ENCODE measurements around the gene FIBP. TPM values are rescaled to one million over a fixed set of nuclear protein-coding genes. Genes with fewer than 3 reads are reported as not detected.
"Not testable (repeated sequence)": the region's sequence is repeated elsewhere in the genome, so short reads cannot be mapped to it uniquely, and the experiment has no call there.

The FIBP gene
- total RNA-seq, 1 experiment from 2014 or later, result 89.6 TPM

- no peak for DNase-seq (ENCODE audit: extremely low read depth, low read depth)
Observed at GRCh38 chr11:65849771-65850216, 38.5 kb downstream of the FIBP start.

GRCh38 chr11:65849366-65849765, 38.9 kb downstream of the FIBP start:
- DNase-seq (ENCODE audit: extremely low read depth, low read depth), result no peak

DNA sequence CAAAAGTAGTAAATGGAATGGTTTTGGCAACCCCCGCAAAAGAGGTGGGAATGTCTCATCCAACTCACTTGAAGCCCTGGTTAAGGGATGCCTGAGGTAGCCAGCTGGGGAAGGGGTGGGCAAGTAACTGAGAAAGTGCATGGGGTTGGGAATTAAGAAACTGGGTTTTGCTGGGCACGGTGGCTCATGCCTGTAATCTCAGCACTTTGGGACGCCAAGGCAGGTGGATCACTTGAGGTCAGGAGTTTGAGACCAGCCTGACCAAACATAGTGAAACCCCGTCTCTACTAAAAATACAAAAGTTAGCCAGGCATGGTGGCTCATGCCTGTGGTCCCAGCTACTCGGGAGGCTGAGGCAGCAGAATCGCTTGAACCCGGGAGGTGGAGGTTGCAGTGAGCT, 39.6 kb downstream of the FIBP start:
- not testable (repeated sequence) for DNase-seq (ENCODE audit: extremely low read depth, low read depth)

DNA sequence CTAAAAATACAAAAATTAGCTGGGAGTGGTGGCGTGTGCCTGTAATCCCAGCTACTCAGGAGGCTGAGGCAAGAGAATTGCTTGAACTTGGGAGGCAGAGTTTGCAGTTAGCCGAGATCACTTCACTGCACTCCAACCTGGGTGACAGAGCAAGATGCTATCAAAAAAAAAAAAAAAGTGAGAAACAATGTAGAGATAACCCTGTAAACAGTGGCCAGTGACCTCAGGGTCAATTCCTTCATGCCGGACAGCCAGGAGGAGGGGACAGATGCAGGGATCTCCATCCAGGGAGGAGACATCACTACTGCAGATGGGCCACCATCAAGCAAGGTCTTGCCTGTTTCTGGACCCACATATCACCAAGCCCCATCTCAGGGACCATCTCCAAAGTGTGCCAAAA, 40.5 kb downstream of the FIBP start:
- no peak for DNase-seq (ENCODE audit: extremely low read depth, low read depth)

GRCh38 chr11:65844231-65844872, 43.9 kb downstream of the FIBP start:
- no peak for DNase-seq (ENCODE audit: extremely low read depth, low read depth)

GRCh38 chr11:65843811-65844210, 44.5 kb downstream of the FIBP start:
- DNase-seq (ENCODE audit: extremely low read depth, low read depth), result no peak

DNA sequence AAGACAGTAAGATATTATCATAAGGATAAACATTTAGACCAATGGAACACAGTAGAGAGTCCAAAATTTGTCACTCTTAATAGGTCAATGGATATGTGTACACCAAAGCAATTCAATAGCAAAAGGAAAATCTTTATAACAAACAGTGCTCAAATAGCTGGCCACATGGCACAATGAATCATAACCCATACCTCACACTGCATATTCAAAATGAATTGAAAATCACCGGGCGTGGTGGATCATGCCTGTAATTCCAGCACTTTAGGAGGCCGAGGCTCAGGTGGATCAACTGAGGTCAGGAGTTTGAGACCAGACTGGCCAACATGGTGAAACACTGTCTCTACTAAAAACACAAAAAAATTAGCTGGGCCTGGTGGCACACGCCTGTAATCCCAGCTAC, 46.1 kb downstream of the FIBP start:
- no peak for DNase-seq (ENCODE audit: extremely low read depth, low read depth)

DNA sequence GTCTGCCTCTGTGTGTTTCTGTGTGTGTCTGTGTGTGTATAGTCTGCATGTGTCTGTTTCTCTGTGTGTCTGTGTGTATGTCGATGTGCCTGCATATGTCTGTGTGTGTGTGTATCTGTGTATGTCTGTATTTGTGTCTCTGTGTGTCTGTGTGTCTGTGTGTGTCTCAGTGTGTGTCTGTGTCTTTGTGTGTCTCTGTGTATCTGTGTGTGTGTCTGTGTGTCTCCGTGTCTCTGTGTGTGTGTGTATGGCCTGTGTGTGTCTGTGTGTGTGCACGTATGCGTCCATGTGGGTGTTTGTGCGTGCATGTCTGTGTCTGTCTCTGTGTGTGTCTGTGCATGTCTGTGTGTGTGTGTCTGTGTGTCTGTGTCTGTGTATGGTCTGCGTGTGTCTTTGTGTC, 54.1 kb downstream of the FIBP start:
- DNase-seq (ENCODE audit: extremely low read depth, low read depth), result no peak

Other genes starting within 250 kb of the FIBP start
- 31.5 and 34.7 TPM in 2 replicates for gene RELA, start 225.6 kb downstream of the FIBP start, total RNA-seq (2014; rRNA removed; shearing (Covaris generic))
- gene KAT5, start 176.2 kb downstream of the FIBP start, total RNA-seq (2014; rRNA removed; shearing (Covaris generic)), result 32.7 and 35.9 TPM in 2 replicates
- 13.9 and 15.4 TPM in 2 replicates for gene RNASEH2C, start 167.7 kb downstream of the FIBP start, total RNA-seq (2014; rRNA removed; shearing (Covaris generic))
- gene AP5B1, start 107.5 kb downstream of the FIBP start, total RNA-seq (2014; rRNA removed; shearing (Covaris generic)), result 7.6 and 8.3 TPM in 2 replicates
- not detected in 2 replicates for gene OVOL1, start 101.4 kb downstream of the FIBP start, total RNA-seq (2014; rRNA removed; shearing (Covaris generic))
- 0.05 TPM in 1 of 2 replicates, not detected in the other for gene SNX32, start 54.5 kb downstream of the FIBP start, total RNA-seq (2014; rRNA removed; shearing (Covaris generic))
- 362 and 364 TPM in 2 replicates for gene CFL1, start 30.3 kb downstream of the FIBP start, total RNA-seq (2014; rRNA removed; shearing (Covaris generic))
- gene MUS81, start 28.0 kb downstream of the FIBP start, total RNA-seq (2014; rRNA removed; shearing (Covaris generic)), result 36.8 and 39.1 TPM in 2 replicates
- 1.0 and 2.8 TPM in 2 replicates for gene EFEMP2, start 15.7 kb downstream of the FIBP start, total RNA-seq (2014; rRNA removed; shearing (Covaris generic))
- gene CTSW, start 8.6 kb downstream of the FIBP start, total RNA-seq (2014; rRNA removed; shearing (Covaris generic)), result not detected in 2 replicates
- 27.3 and 27.5 TPM in 2 replicates for gene CCDC85B, start 2.2 kb upstream of the FIBP start, total RNA-seq (2014; rRNA removed; shearing (Covaris generic))
- 56.1 and 58.4 TPM in 2 replicates for gene FOSL1, start 11.9 kb upstream of the FIBP start, total RNA-seq (2014; rRNA removed; shearing (Covaris generic))
- gene C11orf68, start 30.6 kb upstream of the FIBP start, total RNA-seq (2014; rRNA removed; shearing (Covaris generic)), result 7.4 and 9.6 TPM in 2 replicates
- gene DRAP1, start 31.0 kb upstream of the FIBP start, total RNA-seq (2014; rRNA removed; shearing (Covaris generic)), result 57.2 and 62.4 TPM in 2 replicates
- gene TSGA10IP, start 57.0 kb upstream of the FIBP start, total RNA-seq (2014; rRNA removed; shearing (Covaris generic)), result not detected in 2 replicates
- 24.7 and 28.4 TPM in 2 replicates for gene SART1, start 73.3 kb upstream of the FIBP start, total RNA-seq (2014; rRNA removed; shearing (Covaris generic))
- 23.0 TPM in 2 replicates for gene EIF1AD, start 113.7 kb upstream of the FIBP start, total RNA-seq (2014; rRNA removed; shearing (Covaris generic))
- gene BANF1, start 114.0 kb upstream of the FIBP start, total RNA-seq (2014; rRNA removed; shearing (Covaris generic)), result 53.6 and 64.3 TPM in 2 replicates
- gene CST6, start 123.5 kb upstream of the FIBP start, total RNA-seq (2014; rRNA removed; shearing (Covaris generic)), result not detected in 2 replicates
- not detected in 2 replicates for gene CATSPER1, start 138.0 kb upstream of the FIBP start, total RNA-seq (2014; rRNA removed; shearing (Covaris generic))
- gene GAL3ST3, start 160.7 kb upstream of the FIBP start, total RNA-seq (2014; rRNA removed; shearing (Covaris generic)), result not detected in 2 replicates
- 91.7 and 101 TPM in 2 replicates for gene SF3B2, start 163.9 kb upstream of the FIBP start, total RNA-seq (2014; rRNA removed; shearing (Covaris generic))
- gene PACS1, start 181.8 kb upstream of the FIBP start, total RNA-seq (2014; rRNA removed; shearing (Covaris generic)), result 10.3 and 13.9 TPM in 2 replicates